ENCODE data around the gene HELB. TPM values are rescaled to one million over a fixed set of nuclear protein-coding genes. Genes with fewer than 3 reads are reported as not detected.
"Not testable (repeated sequence)": the region's sequence is repeated elsewhere in the genome, so short reads cannot be mapped to it uniquely, and the experiment has no call there.

HELB gene
- total and polyA plus RNA-seq, 12 donors = 0.40 to 6.8 (median 1.7) TPM

GRCh38 chr12:66297080-66297479 lies 5.2 kb upstream of the HELB start:
- TF ChIP-seq, protein P1, sequence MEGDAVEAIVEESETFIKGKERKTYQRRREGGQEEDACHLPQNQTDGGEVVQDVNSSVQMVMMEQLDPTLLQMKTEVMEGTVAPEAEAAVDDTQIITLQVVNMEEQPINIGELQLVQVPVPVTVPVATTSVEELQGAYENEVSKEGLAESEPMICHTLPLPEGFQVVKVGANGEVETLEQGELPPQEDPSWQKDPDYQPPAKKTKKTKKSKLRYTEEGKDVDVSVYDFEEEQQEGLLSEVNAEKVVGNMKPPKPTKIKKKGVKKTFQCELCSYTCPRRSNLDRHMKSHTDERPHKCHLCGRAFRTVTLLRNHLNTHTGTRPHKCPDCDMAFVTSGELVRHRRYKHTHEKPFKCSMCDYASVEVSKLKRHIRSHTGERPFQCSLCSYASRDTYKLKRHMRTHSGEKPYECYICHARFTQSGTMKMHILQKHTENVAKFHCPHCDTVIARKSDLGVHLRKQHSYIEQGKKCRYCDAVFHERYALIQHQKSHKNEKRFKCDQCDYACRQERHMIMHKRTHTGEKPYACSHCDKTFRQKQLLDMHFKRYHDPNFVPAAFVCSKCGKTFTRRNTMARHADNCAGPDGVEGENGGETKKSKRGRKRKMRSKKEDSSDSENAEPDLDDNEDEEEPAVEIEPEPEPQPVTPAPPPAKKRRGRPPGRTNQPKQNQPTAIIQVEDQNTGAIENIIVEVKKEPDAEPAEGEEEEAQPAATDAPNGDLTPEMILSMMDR (IDR thresholded peaks at IDR 0.05) = no peak
- TF ChIP-seq POLR2A (IDR thresholded peaks at IDR 0.05) = no peak

GRCh38 chr12:66297923-66298322 lies 4.4 kb upstream of the HELB start:
- TF ChIP-seq POLR2A (IDR thresholded peaks at IDR 0.05) = no peak
- TF ChIP-seq, protein P1 (IDR thresholded peaks at IDR 0.05) = no peak
- intact Hi-C loops (cut with DNase I) = no loop called here
- DNase-seq = no peak
- Histone ChIP-seq H3K36me3 (replicated peaks in 1 of 2) (no peaks in the 10 kb centered on the region), H3K27me3 (no peaks in the 10 kb centered on the region), H3K4me1 (replicated peaks in 1 of 2) (peaks cover 0 to 5% of the 10 kb centered on the region in 2 donors), H3K4me3 (no peak overlapping the region), H3K9me3 (replicated peaks in 1 of 3) (no peaks in the 10 kb centered on the region), H3K27ac (no peak overlapping the region)
- WGBS, 4 donors = 67 to 87% (median 78%) methylated on average over 3 of the region's 3 CpGs

More at GRCh38 chr12:66297080-66297479, 5.2 kb upstream of the HELB start:
- WGBS, 4 donors = 64 to 70% (median 68%) methylated on average over 4 of the region's 4 CpGs
- H3K9me3 ChIP-seq (replicated peaks in 1 of 3) = no peaks in the 10 kb centered on the region
- H3K36me3 ChIP-seq (replicated peaks in 1 of 2) = no peaks in the 10 kb centered on the region
- DNase-seq = no peak
- H3K27ac ChIP-seq = no peak overlapping the region
- intact Hi-C loops (cut with DNase I) = no loop called here
- peaks cover 0 to 5% of the 10 kb centered on the region in 2 donors for H3K4me1 ChIP-seq (replicated peaks in 1 of 2)
- no peak overlapping the region for H3K4me3 ChIP-seq
- H3K27me3 ChIP-seq = no peaks in the 10 kb centered on the region

DNA sequence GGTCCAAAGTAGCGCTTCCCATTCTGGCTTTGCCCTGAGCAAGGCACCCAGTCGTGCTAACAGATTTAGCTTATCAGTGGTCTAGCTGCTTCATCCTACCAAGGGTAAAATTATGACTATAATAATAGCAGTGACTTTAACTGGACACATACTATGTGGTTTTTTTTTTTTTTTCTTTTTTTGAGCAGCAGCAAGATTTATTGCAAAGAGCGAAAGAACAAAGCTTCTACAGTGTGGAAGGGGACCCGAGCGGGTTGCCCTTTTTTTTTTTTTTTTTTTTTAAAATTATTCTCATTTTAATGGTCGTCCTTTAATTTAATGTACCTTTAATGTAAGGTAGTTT lies 505 bp downstream of the HELB start:
- TF ChIP-seq, protein P1 (IDR thresholded peaks at IDR 0.05) = peak in 1 of 6 experiments; percentile 7
- no peak for TF ChIP-seq POLR2A (IDR thresholded peaks at IDR 0.05)
- H3K9me3 ChIP-seq (replicated peaks in 1 of 3) = no peaks in the 10 kb centered on the region
- no peaks in the 10 kb centered on the region for H3K27me3 ChIP-seq
- H3K4me3 ChIP-seq = peak overlapping the region; percentile 26 to 71 (median 52)
- H3K27ac ChIP-seq = peak overlapping the region in 3 of 5 donors; percentile 34 to 72 (median 70)
- no peak for DNase-seq
- 12 to 17% (median 13%) methylated on average over 6 of the region's 6 CpGs for WGBS, 4 donors
- peaks cover 0 to 4% of the 10 kb centered on the region in 2 donors for H3K36me3 ChIP-seq (replicated peaks in 1 of 2)
- intact Hi-C loops (cut with DNase I) = no loop called here
- H3K4me1 ChIP-seq (replicated peaks in 1 of 2) = peaks cover 0 to 12% of the 10 kb centered on the region in 2 donors

DNA sequence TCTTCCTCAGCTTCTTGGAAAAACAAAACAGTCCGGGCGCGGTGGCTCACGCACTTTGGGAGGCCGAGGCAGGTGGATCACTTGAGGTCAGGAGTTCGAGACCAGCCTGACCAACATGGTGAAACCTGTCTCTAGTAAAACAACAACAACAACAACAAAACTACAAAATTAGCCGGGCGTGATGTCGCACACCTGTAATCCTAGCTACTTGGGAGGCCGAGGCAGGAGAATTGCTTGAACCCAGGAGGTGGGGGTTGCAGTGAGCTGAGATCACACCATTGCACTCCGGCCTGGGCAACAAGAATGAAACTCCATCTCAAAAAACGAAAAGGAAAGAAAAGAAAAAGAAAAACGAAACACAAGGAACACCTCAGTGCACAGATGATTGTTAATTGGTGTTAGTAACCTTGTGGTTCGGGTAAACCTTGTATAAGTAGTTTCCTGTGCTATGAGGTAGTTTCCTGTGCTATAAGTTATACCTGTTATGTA lies 1.1 kb downstream of the HELB start:
- H3K27me3 ChIP-seq; H3K27ac ChIP-seq; H3K36me3 ChIP-seq (replicated peaks in 1 of 2); H3K9me3 ChIP-seq (replicated peaks in 1 of 3); DNase-seq; H3K4me3 ChIP-seq; intact Hi-C loops (cut with DNase I): not testable (repeated sequence)
- H3K4me1 ChIP-seq (replicated peaks in 1 of 2) = peaks cover 0 to 12% of the 10 kb centered on the region in 2 donors
- 78 to 84% (median 82%) methylated on average over 14 of the region's 14 CpGs for WGBS, 4 donors

DNA sequence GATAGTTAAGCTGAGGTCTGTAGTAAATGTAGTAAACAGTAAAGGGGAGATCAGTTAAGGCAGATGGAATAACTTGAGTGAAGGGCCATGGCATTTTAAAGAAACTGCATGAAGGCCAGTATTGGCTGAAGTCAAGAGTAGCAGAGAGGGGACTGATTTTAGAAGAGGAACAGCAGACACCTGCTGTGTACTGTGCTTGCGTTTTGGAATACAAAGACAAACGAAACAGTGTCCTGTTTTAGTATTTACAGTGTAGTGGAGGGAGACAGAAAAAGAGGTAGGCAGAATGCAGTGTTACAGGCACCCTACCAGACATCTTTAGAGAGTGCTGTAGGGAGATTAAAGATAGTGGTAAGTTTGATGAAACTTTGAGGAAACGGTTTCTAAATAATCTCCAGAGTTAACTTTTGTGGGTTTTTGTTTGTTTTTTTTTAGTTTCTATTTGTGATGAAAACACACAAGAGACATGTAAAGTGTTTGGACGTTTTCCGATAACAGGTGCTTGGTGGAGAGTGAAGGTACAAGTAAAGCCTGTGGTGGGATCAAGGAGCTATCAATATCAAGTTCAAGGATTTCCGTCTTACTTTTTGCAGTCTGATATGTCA lies 2.1 kb downstream of the HELB start:
- TF ChIP-seq POLR2A (IDR thresholded peaks at IDR 0.05) = no peak
- TF ChIP-seq, protein P1 (IDR thresholded peaks at IDR 0.05) = no peak
- intact Hi-C loops (cut with DNase I) = no loop called here
- Histone ChIP-seq H3K4me1 (replicated peaks in 1 of 2) (peaks cover 0 to 12% of the 10 kb centered on the region in 2 donors), H3K9me3 (replicated peaks in 1 of 3) (no peaks in the 10 kb centered on the region), H3K36me3 (replicated peaks in 1 of 2) (peaks cover 0 to 4% of the 10 kb centered on the region in 2 donors), H3K4me3 (no peak overlapping the region), H3K27me3 (no peaks in the 10 kb centered on the region), H3K27ac (no peak overlapping the region)
- WGBS, 4 donors = 79 to 84% (median 81%) methylated on average over 6 of the region's 6 CpGs
- DNase-seq = no peak
